Sigmoid colon (tissue), 4 donors: ENCODE measurements around the gene STXBP5.

Experiments
- CTCF ChIP-seq, 4 experiments: fragments of 450-650 bp in 3 of 4; fragments of 200-600 bp in 1 of 4; IDR thresholded peaks; one replicate each; pipeline ENCODE4 v1.5.1; 2016 to 2019; ENCODE audit warnings: antibody characterized with exemption in 4 of 4, mild to moderate bottlenecking in 3 of 4, moderate library complexity in 2 of 4
- POLR2AphosphoS5 ChIP-seq, 4 donors: sonication (generic); formaldehyde crosslinking; IDR thresholded peaks; one replicate each; pipeline ENCODE4 v1.6.1; 2017; ENCODE audit warnings: antibody characterized with exemption in 4 of 4

DNA sequence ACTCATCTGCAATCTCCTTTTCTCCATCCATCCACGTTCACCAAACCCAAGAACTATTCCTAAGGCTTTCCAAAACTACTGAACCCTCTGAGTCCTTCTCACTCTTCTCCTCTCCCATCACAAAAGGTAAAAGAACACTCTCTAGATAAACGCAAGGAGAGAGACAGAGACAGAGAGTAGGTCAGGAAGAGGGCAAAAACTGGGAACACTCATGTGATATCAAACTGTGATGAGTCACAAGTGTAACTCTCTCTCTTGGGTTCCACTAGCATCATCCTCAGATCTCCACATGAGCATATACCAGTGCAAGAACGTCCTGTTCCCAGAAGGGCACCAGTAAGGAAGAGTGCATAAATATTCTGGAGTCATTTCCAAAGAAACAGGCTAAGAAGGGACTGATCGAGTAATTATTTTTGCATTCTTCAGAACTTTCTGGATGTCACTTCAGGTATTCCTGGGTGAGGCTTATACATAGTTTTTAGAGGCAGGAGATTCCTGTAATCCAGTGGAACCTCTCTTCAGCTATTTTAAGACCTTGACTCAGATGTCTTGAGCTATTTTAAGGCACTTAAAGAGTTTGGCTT, 47.3 kb upstream of the STXBP5 start:
- TF ChIP-seq POLR2AphosphoS5 (IDR thresholded peaks at IDR 0.05) (no peak), CTCF (IDR thresholded peaks at IDR 0.05) (no peak)
